GM19240 (cell line): ENCODE measurements around the gene PRDM11.

ENCODE experiments used
- DNase-seq: peaks from one replicate; pipeline ENCODE4 v3.0.0; 2011; ENCODE audit warnings: low spot score; ENCODE audit not compliant: insufficient read length

Gene PRDM11

DNA sequence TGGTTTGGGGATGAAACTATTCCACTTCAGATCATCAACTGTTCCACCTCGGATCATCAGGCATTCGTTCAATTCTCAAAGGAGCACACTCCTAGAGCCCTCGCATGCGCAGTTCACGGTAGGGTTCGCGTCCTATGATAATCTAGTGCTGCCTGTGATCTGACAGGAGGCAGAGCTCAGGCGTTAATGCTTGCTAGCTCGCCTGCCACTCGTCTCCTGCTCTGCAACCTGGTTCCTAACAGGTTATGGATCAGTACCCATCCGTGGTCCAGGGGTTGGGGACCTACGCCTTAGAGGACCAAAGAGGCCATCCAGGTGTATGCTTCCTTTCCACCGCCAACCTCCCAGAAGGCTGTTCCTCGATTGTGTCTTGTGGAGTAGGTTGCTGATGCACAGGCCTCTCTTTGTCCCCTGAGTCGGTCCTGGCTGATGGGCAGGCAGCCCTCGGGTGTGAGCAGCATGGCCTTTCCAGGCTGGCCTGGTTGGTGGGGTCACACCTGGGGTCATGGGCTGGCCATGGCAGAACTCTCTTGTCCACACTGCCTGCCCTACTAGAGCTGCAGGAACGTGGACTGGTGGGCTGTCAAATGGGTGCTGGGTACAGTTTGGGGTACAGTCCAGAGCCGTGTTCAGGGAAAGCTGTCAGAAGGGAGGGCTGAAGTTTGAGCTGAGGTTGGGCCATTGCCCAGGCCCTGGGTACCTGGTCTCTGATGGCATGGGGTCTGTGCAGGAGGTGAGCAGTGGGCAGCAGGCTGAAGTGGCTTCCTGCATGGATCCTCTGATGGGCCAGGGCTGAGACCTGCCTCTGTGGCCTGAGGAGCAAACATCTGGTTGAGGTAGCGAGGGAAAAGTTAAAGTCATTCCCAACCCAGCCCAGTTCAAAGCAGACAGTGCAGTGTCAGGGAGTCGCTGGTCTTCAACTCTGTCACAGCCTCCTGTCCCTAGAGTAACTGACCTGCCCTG, 11.1 kb downstream of the PRDM11 start:
- DNase-seq, result no peak

- no peak for DNase-seq
These were observed 11.8 kb downstream of the PRDM11 start for GRCh38 chr11:45158210-45158731.

DNA sequence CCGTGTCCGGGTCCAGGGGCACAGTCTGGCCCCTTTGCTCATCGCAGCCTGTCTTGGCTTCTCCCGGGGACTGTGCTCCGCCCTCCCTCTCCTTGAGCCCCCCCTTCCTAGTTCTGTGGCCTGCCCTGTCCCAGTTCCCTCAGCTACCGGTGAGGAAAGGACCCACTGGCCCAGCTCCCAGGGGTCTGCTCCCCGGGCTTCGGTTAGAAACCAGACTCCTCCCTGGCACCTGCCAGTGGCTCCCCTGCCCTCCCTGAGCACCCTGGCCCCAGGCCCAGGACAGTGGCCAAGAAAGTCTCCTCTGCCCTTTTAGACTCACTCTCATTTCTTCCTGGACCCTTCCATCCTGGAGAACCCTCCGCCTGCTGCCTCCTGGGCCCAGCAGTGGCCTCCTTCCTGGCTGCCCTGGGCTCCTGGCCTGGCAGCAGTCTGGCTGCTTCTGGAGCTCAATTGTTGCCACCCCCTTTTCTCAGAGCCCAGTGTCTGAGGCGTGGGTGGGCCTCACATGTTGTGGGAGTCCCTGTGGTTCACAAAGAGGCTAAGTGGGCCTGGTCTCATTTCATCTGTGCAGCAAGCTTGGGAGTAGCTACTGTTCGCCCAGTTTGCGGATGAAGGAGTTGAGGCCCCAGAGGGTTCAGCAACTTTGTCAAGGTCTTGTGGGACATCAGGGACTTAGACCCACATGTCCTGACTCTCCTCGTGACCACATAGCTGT, 12.6 kb downstream of the PRDM11 start:
- no peak for DNase-seq

DNA sequence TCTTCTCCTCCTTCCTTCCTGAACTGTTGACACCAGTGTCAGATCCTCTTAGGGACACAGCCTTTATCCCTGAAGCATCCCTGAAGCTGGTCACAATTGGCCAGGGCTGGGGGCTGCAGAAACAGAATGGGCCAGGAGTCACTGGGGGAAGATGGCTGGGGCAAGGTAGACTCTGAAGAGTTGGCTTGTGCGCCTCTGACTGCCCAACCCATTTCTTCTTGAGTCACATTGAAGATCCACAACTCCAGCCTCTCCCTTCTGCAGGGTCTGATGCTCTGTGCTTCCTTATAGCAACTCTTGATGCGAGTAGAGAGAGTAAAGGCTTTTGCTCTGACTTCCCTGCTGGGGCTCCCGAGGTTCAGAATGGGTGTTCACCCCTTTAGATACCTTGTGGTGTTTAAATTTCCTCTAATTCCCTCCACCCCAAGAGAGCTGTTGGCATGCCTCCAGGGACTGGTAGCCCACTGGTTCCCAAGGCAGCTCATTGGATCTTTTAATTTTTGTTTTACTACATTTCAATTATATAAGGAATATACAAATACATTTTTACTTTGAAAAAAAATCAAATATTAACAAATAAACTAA, 13.4 kb downstream of the PRDM11 start:
- DNase-seq, result no peak

DNA sequence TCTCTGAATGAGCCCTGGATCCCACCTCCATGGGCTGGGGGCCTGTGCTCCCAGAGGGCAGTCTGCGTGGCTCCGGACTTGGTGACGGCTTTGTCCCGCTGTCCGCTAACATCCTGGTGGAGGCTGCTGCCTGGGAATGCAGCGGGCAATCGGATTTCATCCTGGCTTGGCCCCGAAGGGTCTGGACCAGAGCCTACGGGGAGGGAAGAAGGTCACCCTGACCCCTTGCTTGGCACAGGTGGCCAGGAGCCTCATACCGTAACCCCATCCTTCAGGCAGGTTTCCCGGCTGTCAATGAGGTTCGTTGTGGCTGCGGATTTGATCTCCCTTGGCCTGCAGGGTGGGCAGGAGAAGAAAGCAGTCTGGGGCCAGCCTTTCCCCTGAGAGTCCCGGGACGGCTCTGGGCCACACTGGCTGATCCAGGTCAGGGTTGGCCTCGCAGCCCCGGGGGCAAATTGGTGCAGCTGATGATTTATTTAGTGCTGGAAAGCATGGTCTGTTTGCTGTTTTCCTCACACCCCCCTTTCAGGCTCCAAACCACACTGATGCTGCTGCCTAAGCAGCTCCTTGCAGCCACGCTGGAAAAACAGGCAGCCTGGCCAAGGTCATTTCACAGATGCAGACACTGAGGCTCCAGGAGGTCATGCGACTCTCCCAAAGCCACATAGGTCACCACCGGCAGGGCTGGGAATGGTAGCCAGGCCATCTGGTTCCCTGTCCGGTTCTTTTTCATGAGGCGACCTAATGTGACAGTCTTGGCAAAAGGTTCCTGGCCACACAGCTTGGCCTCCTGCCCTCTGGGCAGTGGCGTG, 15.0 kb downstream of the PRDM11 start:
- no peak for DNase-seq

DNA sequence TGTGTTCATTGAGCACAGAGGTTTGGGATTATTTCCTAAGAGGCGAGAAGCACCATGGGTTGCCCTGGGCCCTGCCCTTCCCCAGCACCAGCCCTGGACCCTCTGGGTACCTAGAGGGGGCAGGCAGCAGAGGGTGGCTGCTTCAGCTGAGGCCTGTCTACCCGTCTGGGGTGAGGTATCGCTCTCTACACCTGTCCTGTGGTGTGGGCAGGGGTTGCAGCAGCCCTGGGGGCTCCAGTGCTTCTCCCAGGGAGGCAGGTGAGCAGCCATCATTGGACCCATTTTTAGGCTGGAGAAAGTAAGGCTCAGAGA, 15.6 kb downstream of the PRDM11 start:
- no peak for DNase-seq

GRCh38 chr11:45162916-45163879, 16.8 kb downstream of the PRDM11 start:
- DNase-seq, result no peak

GRCh38 chr11:45163956-45164575, 17.6 kb downstream of the PRDM11 start:
- no peak for DNase-seq

DNA sequence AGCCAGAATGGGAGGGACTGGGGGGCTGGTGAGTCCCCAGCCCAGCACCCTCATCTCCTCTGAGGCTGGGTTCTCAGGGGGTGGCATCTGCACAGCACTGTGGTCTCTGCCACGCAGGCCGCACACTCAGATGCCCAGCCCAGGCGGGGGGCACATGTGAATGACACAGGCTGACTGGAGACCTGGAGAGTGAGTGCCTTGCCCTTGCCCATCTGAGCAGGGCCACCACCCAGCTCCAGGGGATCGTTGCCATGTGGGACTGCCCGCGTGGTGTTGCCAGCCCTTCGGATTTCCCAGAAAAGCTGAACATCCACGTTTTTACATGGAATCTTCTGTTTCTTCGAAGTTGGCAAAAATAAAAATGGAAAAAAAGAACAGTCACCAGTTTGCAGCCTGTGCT, 18.9 kb downstream of the PRDM11 start:
- DNase-seq, result no peak

- DNase-seq, result no peak
These were observed 19.6 kb downstream of the PRDM11 start for GRCh38 chr11:45165806-45166603.

DNA sequence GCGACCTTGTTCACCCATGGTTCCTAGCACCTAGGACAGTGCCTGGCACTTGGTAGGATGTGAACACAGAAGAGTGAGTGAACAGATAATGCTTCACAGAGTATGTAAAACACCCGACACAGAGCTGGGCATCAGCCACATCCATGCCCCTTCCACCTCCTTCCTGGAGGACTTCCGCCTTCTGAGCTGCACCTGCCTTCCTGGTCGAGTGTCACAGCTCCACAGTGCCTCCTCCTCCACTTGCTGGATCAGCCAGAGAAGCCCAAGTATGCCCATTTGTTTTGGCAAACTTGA, 20.1 kb downstream of the PRDM11 start:
- DNase-seq, result no peak

DNA sequence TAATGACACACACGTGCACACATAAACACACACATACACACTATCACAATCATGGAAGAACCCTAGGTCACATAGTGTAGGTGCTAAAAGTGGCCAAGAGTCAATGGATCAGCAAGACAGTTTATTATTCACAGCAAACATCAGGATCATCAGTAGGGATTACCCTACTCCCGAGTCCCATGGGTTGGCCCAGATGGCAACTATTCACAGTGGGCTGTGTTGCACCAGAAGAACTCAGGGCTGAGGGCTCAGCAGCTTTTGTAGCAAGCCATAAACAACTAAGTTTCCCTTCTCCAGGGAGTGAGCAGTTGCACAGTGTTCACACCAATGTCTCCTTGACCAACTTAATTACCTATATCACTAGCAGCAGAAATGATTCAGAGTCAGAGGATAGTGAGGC, 20.8 kb downstream of the PRDM11 start:
- no peak for DNase-seq

GRCh38 chr11:45168366-45169130, 22.1 kb downstream of the PRDM11 start:
- no peak for DNase-seq

DNA sequence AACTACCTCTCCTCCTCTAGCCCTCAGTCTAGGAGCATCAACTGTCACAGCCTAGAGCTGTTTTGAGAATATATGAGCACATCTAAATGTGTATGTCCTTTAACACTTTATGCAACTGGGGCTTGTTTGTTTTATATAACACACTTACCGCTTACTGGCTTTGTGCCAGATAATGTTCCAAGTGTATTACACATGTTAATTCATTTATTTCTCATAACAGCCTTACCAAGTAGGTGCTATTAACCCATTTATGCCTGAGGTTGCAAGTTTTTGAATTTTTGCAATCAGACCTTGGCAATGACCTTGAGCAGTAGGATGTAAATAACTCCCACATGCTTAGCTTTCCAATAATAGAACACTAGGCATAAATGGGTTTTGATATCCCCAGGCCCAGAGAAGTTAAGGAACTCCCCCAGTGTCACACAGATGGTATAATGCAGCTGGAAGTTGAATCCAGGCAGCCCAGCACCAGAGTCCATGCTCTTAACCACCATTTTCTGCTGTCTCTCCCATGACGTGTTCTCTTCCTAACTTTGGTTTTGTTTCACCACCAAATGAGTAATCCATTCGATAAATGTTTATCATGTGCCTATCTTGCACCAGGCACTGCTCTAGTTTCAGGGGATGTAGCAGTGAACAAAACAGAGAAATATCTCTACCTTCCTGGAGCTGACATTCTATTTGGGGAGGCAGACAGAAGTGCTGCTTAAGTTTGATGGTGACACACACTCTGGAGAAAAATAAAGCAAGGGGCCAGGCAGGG, 23.1 kb downstream of the PRDM11 start:
- no peak for DNase-seq

- no peak for DNase-seq
These were observed 24.0 kb downstream of the PRDM11 start for GRCh38 chr11:45170484-45170883.

- no peak for DNase-seq
These were observed 25.1 kb downstream of the PRDM11 start for GRCh38 chr11:45171550-45171949.

GRCh38 chr11:45173064-45173463, 26.6 kb downstream of the PRDM11 start:
- no peak for DNase-seq
